ENCODE data around the gene LANCL1. TPM values are rescaled to one million over a fixed set of nuclear protein-coding genes. Genes with fewer than 3 reads are reported as not detected.

Gene LANCL1
- total RNA-seq, 1 experiment from 2014 or later = 35.9 TPM

- ATAC-seq (no peak), DNase-seq (ENCODE audit: low spot score) (no peak)
- H3K4me1 Mint-ChIP-seq = 0 out of 2 replicates have a peak, but pooled peaks cover 2% of the 10 kb centered on the region
- TF ChIP-seq ERG (CRISPR knock-in tag; IDR thresholded peaks at IDR 0.05) = no peak
- no peak for TF ChIP-seq CBFB (CRISPR knock-in tag; IDR thresholded peaks at IDR 0.05; ENCODE audit: low read depth)
- TF ChIP-seq CREM (CRISPR knock-in tag; IDR thresholded peaks at IDR 0.05) = no peak
- no peak for TF ChIP-seq RELA (CRISPR knock-in tag; IDR thresholded peaks at IDR 0.05; ENCODE audit: borderline replicate concordance)
- TF ChIP-seq TCF7 (CRISPR knock-in tag; IDR thresholded peaks at IDR 0.05; ENCODE audit: low read depth) = no peak
- TF ChIP-seq ZNF532 (CRISPR knock-in tag; IDR thresholded peaks at IDR 0.05; ENCODE audit: borderline replicate concordance) = no peak
- TF ChIP-seq OVOL2 (CRISPR knock-in tag; IDR thresholded peaks at IDR 0.05; ENCODE audit: borderline replicate concordance) = no peak
- TF ChIP-seq NR1H2 (CRISPR knock-in tag; IDR thresholded peaks at IDR 0.05) = no peak
- no peak for TF ChIP-seq TEAD1 (CRISPR knock-in tag; IDR thresholded peaks at IDR 0.05)
- no peak for TF ChIP-seq STAT6 (CRISPR knock-in tag; conservative IDR thresholded peaks at IDR 0.05; ENCODE audit: low read depth)
- TF ChIP-seq SMAD4 (CRISPR knock-in tag; IDR thresholded peaks at IDR 0.05) = no peak
- no peak for TF ChIP-seq ESRRA (CRISPR knock-in tag; IDR thresholded peaks at IDR 0.05; ENCODE audit: borderline replicate concordance)
- TF ChIP-seq ZSCAN18 (CRISPR knock-in tag; IDR thresholded peaks at IDR 0.05) = no peak
- H3K4me3 Mint-ChIP-seq = no peak overlapping the region
- ChIA-PET POLR2A (no interaction called here), CTCF (no interaction called here)
- no peaks in the 10 kb centered on the region; the same call in 1 of the 2 replicates for H3K9me3 Mint-ChIP-seq
- H3K36me3 Mint-ChIP-seq = no peaks in the 10 kb centered on the region
- H3K27ac Mint-ChIP-seq = no peak overlapping the region
- no peaks in the 10 kb centered on the region for H3K27me3 Mint-ChIP-seq (ENCODE audit: low read depth)
Measured at GRCh38 chr2:210387074-210387473, 89.5 kb downstream of the LANCL1 start.

Other genes starting within 250 kb of the LANCL1 start
- not detected in 3 replicates for gene MYL1, start 161.6 kb downstream of the LANCL1 start, total RNA-seq (2021)
- 9.0 to 18.7 TPM (median 15.5 TPM) in 3 replicates for gene CPS1, start 79.8 kb upstream of the LANCL1 start, total RNA-seq (2021)